ENCODE data around the gene FERMT2. TPM values are rescaled to one million over a fixed set of nuclear protein-coding genes. Genes with fewer than 3 reads are reported as not detected.
A peak's percentile ranks its signal among the peaks of the same experiment; 100 is the strongest.

The FERMT2 gene
- total RNA-seq, 1 donor from 2014 or later, result 166 TPM

DNA sequence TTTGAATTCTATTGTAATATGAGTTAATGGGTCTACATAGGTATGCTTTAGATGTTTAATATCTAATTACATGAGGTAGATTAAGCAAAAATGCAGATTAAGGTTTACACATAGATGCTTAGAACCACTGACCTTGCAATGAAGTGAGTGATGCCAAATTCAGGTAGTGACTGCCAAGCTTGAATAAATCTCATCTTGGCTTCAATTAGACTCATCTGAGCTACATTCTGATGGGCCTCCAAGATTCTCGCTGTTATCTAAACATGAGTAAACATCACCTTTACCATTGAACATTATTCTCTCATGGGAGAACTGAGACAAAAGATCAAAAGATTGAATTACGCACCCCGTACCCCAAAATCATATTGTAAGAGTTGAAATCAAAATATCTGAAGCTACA is 90.6 kb downstream of the FERMT2 start:
- H3K36me3 ChIP-seq, result peaks cover 38% of the 10 kb centered on the region
- TF ChIP-seq, protein P1, sequence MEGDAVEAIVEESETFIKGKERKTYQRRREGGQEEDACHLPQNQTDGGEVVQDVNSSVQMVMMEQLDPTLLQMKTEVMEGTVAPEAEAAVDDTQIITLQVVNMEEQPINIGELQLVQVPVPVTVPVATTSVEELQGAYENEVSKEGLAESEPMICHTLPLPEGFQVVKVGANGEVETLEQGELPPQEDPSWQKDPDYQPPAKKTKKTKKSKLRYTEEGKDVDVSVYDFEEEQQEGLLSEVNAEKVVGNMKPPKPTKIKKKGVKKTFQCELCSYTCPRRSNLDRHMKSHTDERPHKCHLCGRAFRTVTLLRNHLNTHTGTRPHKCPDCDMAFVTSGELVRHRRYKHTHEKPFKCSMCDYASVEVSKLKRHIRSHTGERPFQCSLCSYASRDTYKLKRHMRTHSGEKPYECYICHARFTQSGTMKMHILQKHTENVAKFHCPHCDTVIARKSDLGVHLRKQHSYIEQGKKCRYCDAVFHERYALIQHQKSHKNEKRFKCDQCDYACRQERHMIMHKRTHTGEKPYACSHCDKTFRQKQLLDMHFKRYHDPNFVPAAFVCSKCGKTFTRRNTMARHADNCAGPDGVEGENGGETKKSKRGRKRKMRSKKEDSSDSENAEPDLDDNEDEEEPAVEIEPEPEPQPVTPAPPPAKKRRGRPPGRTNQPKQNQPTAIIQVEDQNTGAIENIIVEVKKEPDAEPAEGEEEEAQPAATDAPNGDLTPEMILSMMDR (IDR thresholded peaks at IDR 0.05), result no peak
- TF ChIP-seq EZH2phosphoT487 (IDR thresholded peaks at IDR 0.05) (no peak), EZH2 (IDR thresholded peaks at IDR 0.05) (no peak)
- H3K79me2 ChIP-seq (ENCODE audit: low read depth), result no peaks in the 10 kb centered on the region
- H3K9ac ChIP-seq, result no peak overlapping the region
- no peaks in the 10 kb centered on the region for H3K27me3 ChIP-seq
- H4K20me1 ChIP-seq (ENCODE audit: low read depth), result no peaks in the 10 kb centered on the region
- H3K4me3 ChIP-seq, result no peak overlapping the region
- Mint-ChIP-seq H3K9me3 (no peaks in the 10 kb centered on the region), H3K4me1 (no peaks in the 10 kb centered on the region), H3K36me3 (peaks cover 53% of the 10 kb centered on the region), H3K4me3 (no peak overlapping the region), H3K27ac (no peak overlapping the region), H3K27me3 (ENCODE audit: insufficient read depth, low read depth) (peaks cover 3% of the 10 kb centered on the region)
- no peak overlapping the region for H3K27ac ChIP-seq
- no peaks in the 10 kb centered on the region for H3K9me3 ChIP-seq (ENCODE audit: low read depth)
- no peak for DNase-seq (ENCODE audit: low spot score)
- H3K4me2 ChIP-seq, result no peak overlapping the region
- H3K4me1 ChIP-seq, result no peaks in the 10 kb centered on the region
- no peak overlapping the region for H2AFZ ChIP-seq (replicated peaks)
- H3F3A ChIP-seq (ENCODE audit: low read depth), result peaks cover 11% of the 10 kb centered on the region

GRCh38 chr14:52856139-52856538 is 94.7 kb downstream of the FERMT2 start:
- no peak for TF ChIP-seq EZH2phosphoT487 (IDR thresholded peaks at IDR 0.05)
- TF ChIP-seq, protein P1 (IDR thresholded peaks at IDR 0.05), result no peak
- TF ChIP-seq EZH2 (IDR thresholded peaks at IDR 0.05), result no peak
- H3K9me3 ChIP-seq (ENCODE audit: low read depth), result no peaks in the 10 kb centered on the region
- Mint-ChIP-seq H3K36me3 (peaks cover 47% of the 10 kb centered on the region), H3K27me3 (ENCODE audit: insufficient read depth, low read depth) (peaks cover 3% of the 10 kb centered on the region), H3K9me3 (no peaks in the 10 kb centered on the region), H3K4me1 (no peaks in the 10 kb centered on the region), H3K4me3 (no peak overlapping the region), H3K27ac (no peak overlapping the region)
- no peak for DNase-seq (ENCODE audit: low spot score)
- peaks cover 11% of the 10 kb centered on the region for H3F3A ChIP-seq (ENCODE audit: low read depth)
- H2AFZ ChIP-seq (replicated peaks), result no peak overlapping the region
- H3K9ac ChIP-seq, result no peak overlapping the region
- H3K36me3 ChIP-seq, result peaks cover 18% of the 10 kb centered on the region
- H3K4me3 ChIP-seq, result no peak overlapping the region
- H3K4me1 ChIP-seq, result no peaks in the 10 kb centered on the region
- H4K20me1 ChIP-seq (ENCODE audit: low read depth), result no peaks in the 10 kb centered on the region
- no peak overlapping the region for H3K4me2 ChIP-seq
- no peaks in the 10 kb centered on the region for H3K27me3 ChIP-seq
- H3K79me2 ChIP-seq (ENCODE audit: low read depth), result no peaks in the 10 kb centered on the region
- no peak overlapping the region for H3K27ac ChIP-seq

- peaks cover 5% of the 10 kb centered on the region for H3F3A ChIP-seq (ENCODE audit: low read depth)
- no peak overlapping the region for H3K27ac Mint-ChIP-seq
- peak overlapping the region; percentile 8 for H3K27ac ChIP-seq
- no peak overlapping the region for H3K9ac ChIP-seq
- TF ChIP-seq, protein P1 (IDR thresholded peaks at IDR 0.05), result no peak
- TF ChIP-seq EZH2 (IDR thresholded peaks at IDR 0.05) (no peak), EZH2phosphoT487 (IDR thresholded peaks at IDR 0.05) (no peak)
- no peak for DNase-seq (ENCODE audit: low spot score)
- H3K36me3 ChIP-seq, result no peaks in the 10 kb centered on the region
- H3K9me3 ChIP-seq (ENCODE audit: low read depth), result no peaks in the 10 kb centered on the region
- H3K4me3 ChIP-seq, result no peak overlapping the region
- H2AFZ ChIP-seq (replicated peaks), result no peak overlapping the region
- no peaks in the 10 kb centered on the region for H3K4me1 ChIP-seq
- H3K4me3 Mint-ChIP-seq, result no peak overlapping the region
- no peak overlapping the region for H3K4me2 ChIP-seq
- H3K27me3 ChIP-seq, result no peaks in the 10 kb centered on the region
- H3K79me2 ChIP-seq (ENCODE audit: low read depth), result no peaks in the 10 kb centered on the region
- H3K9me3 Mint-ChIP-seq, result peaks cover 4% of the 10 kb centered on the region
- H3K27me3 Mint-ChIP-seq (ENCODE audit: insufficient read depth, low read depth), result peaks cover 2% of the 10 kb centered on the region
- peaks cover 26% of the 10 kb centered on the region for H3K36me3 Mint-ChIP-seq
- H4K20me1 ChIP-seq (ENCODE audit: low read depth), result no peaks in the 10 kb centered on the region
- peaks cover 2% of the 10 kb centered on the region for H3K4me1 Mint-ChIP-seq
These were observed 97.4 kb downstream of the FERMT2 start for GRCh38 chr14:52853522-52853854.

Data from neural progenitor cell (in vitro differentiated cells).